ENCODE results near the gene ADCY6. TPM values are rescaled to one million over a fixed set of nuclear protein-coding genes. Genes with fewer than 3 reads are reported as not detected.

Gene ADCY6
- total and polyA plus RNA-seq, 2 donors = 2.6 to 6.1 TPM

- Histone ChIP-seq H3K27ac (ENCODE audit: low read depth in 1 of 2, low read length in 1 of 2) (no peak overlapping the region), H3K27me3 (ENCODE audit: control insufficient read depth in 2 of 2, insufficient read depth in 1 of 2, low read length in 1 of 2) (peaks cover 0 to 31% of the 10 kb centered on the region in 2 donors), H3K4me3 (ENCODE audit: low read length in 2 of 2) (no peak overlapping the region), H3K4me1 (ENCODE audit: control insufficient read depth in 2 of 2, insufficient read depth in 2 of 2, low read length in 2 of 2) (peaks cover 2 to 14% of the 10 kb centered on the region in 2 donors), H3K36me3 (ENCODE audit: control insufficient read depth in 2 of 2, insufficient read depth in 2 of 2, low read length in 1 of 2) (no peaks in the 10 kb centered on the region), H3K9me3 (ENCODE audit: control insufficient read depth in 2 of 2, insufficient read depth in 1 of 2, low read length in 1 of 2) (no peaks in the 10 kb centered on the region)
- 89% methylated on average over 5 of the region's 5 CpGs for WGBS
- no peak for DNase-seq (ENCODE audit: low read depth in 6 of 9, low spot score in 9 of 9)
Measured at GRCh38 chr12:48810903-48811431, 22.1 kb upstream of the ADCY6 start.

- no peak overlapping the region for H3K27ac ChIP-seq (ENCODE audit: low read depth in 1 of 2, low read length in 1 of 2)
- peaks cover 0 to 6% of the 10 kb centered on the region in 2 donors for H3K27me3 ChIP-seq (ENCODE audit: control insufficient read depth in 2 of 2, insufficient read depth in 1 of 2, low read length in 1 of 2)
- no peaks in the 10 kb centered on the region for H3K36me3 ChIP-seq (ENCODE audit: control insufficient read depth in 2 of 2, insufficient read depth in 2 of 2, low read length in 1 of 2)
- no peaks in the 10 kb centered on the region for H3K4me1 ChIP-seq (ENCODE audit: control insufficient read depth in 2 of 2, insufficient read depth in 2 of 2, low read length in 2 of 2)
- WGBS = 94% methylated on average over 3 of the region's 3 CpGs
- no peaks in the 10 kb centered on the region for H3K9me3 ChIP-seq (ENCODE audit: control insufficient read depth in 2 of 2, insufficient read depth in 1 of 2, low read length in 1 of 2)
- H3K4me3 ChIP-seq (ENCODE audit: low read length in 2 of 2) = no peak overlapping the region
- DNase-seq (ENCODE audit: low read depth in 6 of 9, low spot score in 9 of 9) = no peak
Measured at GRCh38 chr12:48807981-48808380, 19.1 kb upstream of the ADCY6 start.

- H3K27ac ChIP-seq (ENCODE audit: low read depth in 1 of 2, low read length in 1 of 2) = no peak overlapping the region
- H3K4me1 ChIP-seq (ENCODE audit: control insufficient read depth in 2 of 2, insufficient read depth in 2 of 2, low read length in 2 of 2) = no peaks in the 10 kb centered on the region
- peaks cover 0 to 11% of the 10 kb centered on the region in 2 donors for H3K27me3 ChIP-seq (ENCODE audit: control insufficient read depth in 2 of 2, insufficient read depth in 1 of 2, low read length in 1 of 2)
- H3K36me3 ChIP-seq (ENCODE audit: control insufficient read depth in 2 of 2, insufficient read depth in 2 of 2, low read length in 1 of 2) = no peaks in the 10 kb centered on the region
- H3K4me3 ChIP-seq (ENCODE audit: low read length in 2 of 2) = no peak overlapping the region
- H3K9me3 ChIP-seq (ENCODE audit: control insufficient read depth in 2 of 2, insufficient read depth in 1 of 2, low read length in 1 of 2) = no peaks in the 10 kb centered on the region
- no peak for DNase-seq (ENCODE audit: low read depth in 6 of 9, low spot score in 9 of 9)
- 3% methylated on average over 1 of the region's 1 CpG for WGBS
Measured at GRCh38 chr12:48803675-48804074, 14.8 kb upstream of the ADCY6 start.

DNA sequence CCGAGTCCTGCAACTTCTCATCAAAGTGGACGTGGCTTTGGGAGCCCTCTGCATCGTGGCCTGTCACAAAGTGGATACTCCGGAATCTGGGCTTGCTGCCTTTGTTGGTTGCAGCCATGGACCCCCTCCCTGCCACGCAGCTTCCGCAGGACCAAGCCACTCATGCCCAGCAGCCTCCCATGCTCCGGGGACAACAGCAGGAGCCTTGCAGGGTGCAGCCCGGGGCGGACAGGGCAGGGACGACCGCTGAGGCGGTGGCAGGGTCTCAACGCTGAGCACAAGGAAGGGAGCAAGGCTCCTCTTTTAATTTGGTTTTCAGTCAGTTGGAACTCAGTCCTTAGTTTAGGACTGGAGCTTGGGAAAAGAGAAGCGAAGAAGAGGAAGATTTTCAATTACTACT is 12.1 kb upstream of the ADCY6 start:
- peaks cover 0 to 12% of the 10 kb centered on the region in 2 donors for H3K27me3 ChIP-seq (ENCODE audit: control insufficient read depth in 2 of 2, insufficient read depth in 1 of 2, low read length in 1 of 2)
- no peaks in the 10 kb centered on the region for H3K4me1 ChIP-seq (ENCODE audit: control insufficient read depth in 2 of 2, insufficient read depth in 2 of 2, low read length in 2 of 2)
- H3K27ac ChIP-seq (ENCODE audit: low read depth in 1 of 2, low read length in 1 of 2) = no peak overlapping the region
- H3K36me3 ChIP-seq (ENCODE audit: control insufficient read depth in 2 of 2, insufficient read depth in 2 of 2, low read length in 1 of 2) = no peaks in the 10 kb centered on the region
- 89% methylated on average over 14 of the region's 14 CpGs for WGBS
- DNase-seq (ENCODE audit: low read depth in 6 of 9, low spot score in 9 of 9) = no peak
- H3K4me3 ChIP-seq (ENCODE audit: low read length in 2 of 2) = no peak overlapping the region
- no peaks in the 10 kb centered on the region for H3K9me3 ChIP-seq (ENCODE audit: control insufficient read depth in 2 of 2, insufficient read depth in 1 of 2, low read length in 1 of 2)

- H3K36me3 ChIP-seq (ENCODE audit: control insufficient read depth in 2 of 2, insufficient read depth in 2 of 2, low read length in 1 of 2) = no peaks in the 10 kb centered on the region
- no peaks in the 10 kb centered on the region for H3K9me3 ChIP-seq (ENCODE audit: control insufficient read depth in 2 of 2, insufficient read depth in 1 of 2, low read length in 1 of 2)
- no peak overlapping the region for H3K27ac ChIP-seq (ENCODE audit: low read depth in 1 of 2, low read length in 1 of 2)
- WGBS = 96% methylated on average over 14 of the region's 14 CpGs
- H3K4me3 ChIP-seq (ENCODE audit: low read length in 2 of 2) = no peak overlapping the region
- DNase-seq (ENCODE audit: low read depth in 6 of 9, low spot score in 9 of 9) = no peak
- H3K4me1 ChIP-seq (ENCODE audit: control insufficient read depth in 2 of 2, insufficient read depth in 2 of 2, low read length in 2 of 2) = peaks cover 0 to 2% of the 10 kb centered on the region in 2 donors
- peaks cover 0 to 13% of the 10 kb centered on the region in 2 donors for H3K27me3 ChIP-seq (ENCODE audit: control insufficient read depth in 2 of 2, insufficient read depth in 1 of 2, low read length in 1 of 2)
Measured at GRCh38 chr12:48800457-48800856, 11.6 kb upstream of the ADCY6 start.

GRCh38 chr12:48796976-48797375 is 8.1 kb upstream of the ADCY6 start:
- no peaks in the 10 kb centered on the region for H3K36me3 ChIP-seq (ENCODE audit: control insufficient read depth in 2 of 2, insufficient read depth in 2 of 2, low read length in 1 of 2)
- peaks cover 0 to 13% of the 10 kb centered on the region in 2 donors for H3K27me3 ChIP-seq (ENCODE audit: control insufficient read depth in 2 of 2, insufficient read depth in 1 of 2, low read length in 1 of 2)
- H3K4me3 ChIP-seq (ENCODE audit: low read length in 2 of 2) = no peak overlapping the region
- no peaks in the 10 kb centered on the region for H3K9me3 ChIP-seq (ENCODE audit: control insufficient read depth in 2 of 2, insufficient read depth in 1 of 2, low read length in 1 of 2)
- 73% methylated on average over 3 of the region's 3 CpGs for WGBS
- H3K4me1 ChIP-seq (ENCODE audit: control insufficient read depth in 2 of 2, insufficient read depth in 2 of 2, low read length in 2 of 2) = peaks cover 0 to 2% of the 10 kb centered on the region in 2 donors
- DNase-seq (ENCODE audit: low read depth in 6 of 9, low spot score in 9 of 9) = no peak
- no peak overlapping the region for H3K27ac ChIP-seq (ENCODE audit: low read depth in 1 of 2, low read length in 1 of 2)

DNA sequence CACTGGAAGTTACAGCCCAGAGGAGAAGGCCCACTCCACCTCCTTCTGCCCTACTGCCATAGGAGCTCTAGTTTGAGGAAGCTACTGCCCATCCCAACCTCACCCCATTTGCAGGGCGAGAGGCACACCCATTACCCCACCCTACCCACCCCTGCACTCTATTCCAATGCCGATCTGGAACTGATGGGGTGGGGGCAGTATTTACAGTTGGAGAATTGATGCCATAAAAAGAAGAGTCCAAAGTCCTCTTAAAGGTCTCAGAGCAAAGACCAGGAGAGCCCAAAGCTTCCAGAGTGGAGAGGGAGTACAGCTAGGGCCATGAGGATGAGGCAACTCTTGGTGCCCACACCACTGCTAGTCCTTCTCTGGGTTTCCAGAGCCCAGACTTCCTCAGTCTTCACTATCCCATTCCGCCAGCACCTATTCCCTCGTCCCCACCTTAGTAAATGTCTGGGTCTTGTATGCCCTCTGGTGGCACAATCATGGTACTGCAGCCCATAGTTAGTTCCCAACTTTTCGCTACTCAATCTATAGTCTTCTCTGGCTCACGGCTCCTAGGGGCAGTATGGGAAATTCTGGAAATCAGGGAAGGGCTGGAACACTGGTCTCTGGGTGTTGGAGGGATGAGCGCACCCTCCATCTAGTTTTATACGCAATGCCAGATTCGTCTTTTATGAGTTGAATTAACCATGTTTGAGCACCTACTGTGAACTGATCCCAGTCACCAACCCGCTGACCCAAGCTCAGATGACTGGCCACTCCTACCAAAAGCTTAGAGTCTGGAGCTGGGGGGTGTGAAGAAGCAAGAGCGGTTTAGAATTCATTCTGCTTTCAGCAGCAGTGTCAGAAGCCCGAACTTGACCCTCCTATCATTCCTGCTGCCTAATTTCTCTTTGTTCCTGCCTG is 6.9 kb upstream of the ADCY6 start:
- Histone ChIP-seq H3K27me3 (ENCODE audit: control insufficient read depth in 2 of 2, insufficient read depth in 1 of 2, low read length in 1 of 2) (peaks cover 0 to 10% of the 10 kb centered on the region in 2 donors), H3K27ac (ENCODE audit: low read depth in 1 of 2, low read length in 1 of 2) (no peak overlapping the region), H3K4me1 (ENCODE audit: control insufficient read depth in 2 of 2, insufficient read depth in 2 of 2, low read length in 2 of 2) (peaks cover 0 to 2% of the 10 kb centered on the region in 2 donors), H3K36me3 (ENCODE audit: control insufficient read depth in 2 of 2, insufficient read depth in 2 of 2, low read length in 1 of 2) (no peaks in the 10 kb centered on the region), H3K9me3 (ENCODE audit: control insufficient read depth in 2 of 2, insufficient read depth in 1 of 2, low read length in 1 of 2) (no peaks in the 10 kb centered on the region), H3K4me3 (ENCODE audit: low read length in 2 of 2) (no peak overlapping the region)
- WGBS = 44% methylated on average over 12 of the region's 12 CpGs
- peak in 5 of 9 donors; percentile 30 to 64 (median 55) for DNase-seq (ENCODE audit: low read depth in 6 of 9, low spot score in 9 of 9)

- Histone ChIP-seq H3K4me3 (ENCODE audit: low read length in 2 of 2) (no peak overlapping the region), H3K27me3 (ENCODE audit: control insufficient read depth in 2 of 2, insufficient read depth in 1 of 2, low read length in 1 of 2) (peaks cover 3 to 7% of the 10 kb centered on the region in 2 donors), H3K36me3 (ENCODE audit: control insufficient read depth in 2 of 2, insufficient read depth in 2 of 2, low read length in 1 of 2) (no peaks in the 10 kb centered on the region), H3K4me1 (ENCODE audit: control insufficient read depth in 2 of 2, insufficient read depth in 2 of 2, low read length in 2 of 2) (peaks cover 0 to 2% of the 10 kb centered on the region in 2 donors), H3K9me3 (ENCODE audit: control insufficient read depth in 2 of 2, insufficient read depth in 1 of 2, low read length in 1 of 2) (no peaks in the 10 kb centered on the region), H3K27ac (ENCODE audit: low read depth in 1 of 2, low read length in 1 of 2) (no peak overlapping the region)
- WGBS = 96% methylated on average over 3 of the region's 3 CpGs
- no peak for DNase-seq (ENCODE audit: low read depth in 6 of 9, low spot score in 9 of 9)
Measured at GRCh38 chr12:48794870-48795269, 6.0 kb upstream of the ADCY6 start.

DNA sequence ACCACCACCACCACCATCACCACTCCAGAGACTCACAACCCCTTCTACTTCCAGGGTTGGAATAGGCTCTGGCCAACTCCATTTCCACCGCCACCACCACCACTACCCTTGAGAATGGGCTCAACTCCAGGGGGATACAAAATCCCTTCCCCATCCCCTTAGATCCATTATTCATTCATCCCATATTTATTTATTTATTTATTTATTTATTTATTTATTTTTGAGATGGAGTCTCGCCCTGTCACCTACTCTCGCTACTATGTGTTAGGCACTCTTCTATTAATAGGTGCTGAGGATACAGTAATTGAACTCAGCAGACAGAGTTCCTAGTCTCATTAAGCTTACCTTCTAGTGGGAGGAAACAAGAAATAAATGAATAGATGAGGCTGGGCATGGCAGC is 4.8 kb upstream of the ADCY6 start:
- Histone ChIP-seq H3K27ac (ENCODE audit: low read depth in 1 of 2, low read length in 1 of 2) (no peak overlapping the region), H3K27me3 (ENCODE audit: control insufficient read depth in 2 of 2, insufficient read depth in 1 of 2, low read length in 1 of 2) (peaks cover 13 to 17% of the 10 kb centered on the region in 2 donors), H3K4me3 (ENCODE audit: low read length in 2 of 2) (no peak overlapping the region), H3K36me3 (ENCODE audit: control insufficient read depth in 2 of 2, insufficient read depth in 2 of 2, low read length in 1 of 2) (no peaks in the 10 kb centered on the region), H3K4me1 (ENCODE audit: control insufficient read depth in 2 of 2, insufficient read depth in 2 of 2, low read length in 2 of 2) (peaks cover 1 to 6% of the 10 kb centered on the region in 2 donors), H3K9me3 (ENCODE audit: control insufficient read depth in 2 of 2, insufficient read depth in 1 of 2, low read length in 1 of 2) (no peaks in the 10 kb centered on the region)
- no peak for DNase-seq (ENCODE audit: low read depth in 6 of 9, low spot score in 9 of 9)
- 97% methylated on average over 3 of the region's 3 CpGs for WGBS

All from thymus (tissue), 11 donors.